Neutrophil (primary cell): ENCODE data around the gene COL4A4.
"Not testable (repeated sequence)": the region's sequence is repeated elsewhere in the genome, so short reads cannot be mapped to it uniquely, and the experiment has no call there.

Experiments used
- H3K27ac ChIP-seq: fragments of 200-600 bp; sonication (generic); 2 replicates; pipeline ENCODE4 v1.5.1; 2016; ENCODE audit warnings: mild to moderate bottlenecking, moderate library complexity
- H3K27me3 ChIP-seq: fragments of 200-600 bp; sonication (generic); 2 replicates; pipeline ENCODE4 v1.6.0; 2016; ENCODE audit warnings: mild to moderate bottlenecking
- H3K36me3 ChIP-seq: fragments of 200-600 bp; sonication (generic); 2 replicates; pipeline ENCODE4 v1.5.1; 2017
- H3K4me1 ChIP-seq, 2 experiments: fragments of 200-600 bp in 1 of 2; sonication (generic) in 1 of 2; 1 replicate in 1 of 2; 2 replicates in 1 of 2; pipeline versions ENCODE4 v1.5.1 to v1.6.1; 2013 to 2016; ENCODE audit warnings: low read depth in 1 of 2, low read length in 1 of 2, mild to moderate bottlenecking in 1 of 2, moderate library complexity in 1 of 2; ENCODE audit not compliant: control insufficient read depth in 1 of 2, insufficient read depth in 1 of 2
- H3K4me3 ChIP-seq, 2 experiments: fragments of 200-600 bp in 1 of 2; sonication (generic) in 1 of 2; 1 replicate in 1 of 2; 2 replicates in 1 of 2; pipeline ENCODE4 v1.5.1; 2013 to 2016; ENCODE audit warnings: low read depth in 1 of 2, low read length in 1 of 2, mild to moderate bottlenecking in 1 of 2, moderate library complexity in 1 of 2
- H3K9me3 ChIP-seq: fragments of 200-600 bp; sonication (generic); 2 replicates; pipeline ENCODE4 v1.5.1; 2016
- CTCF ChIP-seq: fragments of 200-600 bp; sonication (generic); IDR thresholded peaks from 2 replicates; pipeline ENCODE4 v1.5.1; 2016; ENCODE audit warnings: antibody characterized with exemption

Gene COL4A4

GRCh38 chr2:227179988-227180685 lies 16.1 kb upstream of the COL4A4 start:
- Histone ChIP-seq H3K36me3 (no peaks in the 10 kb centered on the region), H3K4me1 (no peaks in the 10 kb centered on the region), H3K27ac (no peak overlapping the region), H3K9me3 (no peaks in the 10 kb centered on the region), H3K27me3 (no peaks in the 10 kb centered on the region), H3K4me3 (no peak overlapping the region)
- TF ChIP-seq CTCF: no peak

GRCh38 chr2:227177592-227178336 lies 13.8 kb upstream of the COL4A4 start:
- no peak for TF ChIP-seq CTCF
- H3K27ac ChIP-seq: no peak overlapping the region
- no peak overlapping the region for H3K4me3 ChIP-seq
- H3K4me1 ChIP-seq: no peaks in the 10 kb centered on the region
- H3K27me3 ChIP-seq: no peaks in the 10 kb centered on the region
- H3K9me3 ChIP-seq: no peaks in the 10 kb centered on the region
- no peaks in the 10 kb centered on the region for H3K36me3 ChIP-seq

- H3K27ac ChIP-seq, H3K36me3 ChIP-seq, H3K9me3 ChIP-seq, H3K4me1 ChIP-seq, H3K4me3 ChIP-seq: not testable (repeated sequence)
- peaks cover 11% of the 10 kb centered on the region for H3K27me3 ChIP-seq
These were observed 7.8 kb upstream of the COL4A4 start for GRCh38 chr2:227171779-227172178.

- no peak for TF ChIP-seq CTCF
- Histone ChIP-seq H3K4me3 (no peak overlapping the region), H3K27ac (no peak overlapping the region), H3K36me3 (no peaks in the 10 kb centered on the region), H3K4me1 (no peaks in the 10 kb centered on the region), H3K9me3 (no peaks in the 10 kb centered on the region), H3K27me3 (peaks cover 67% of the 10 kb centered on the region)
These were observed 822 bp upstream of the COL4A4 start for GRCh38 chr2:227164763-227165291.

GRCh38 chr2:227163485-227163997 lies 464 bp downstream of the COL4A4 start:
- no peak overlapping the region for H3K4me3 ChIP-seq
- TF ChIP-seq CTCF: no peak
- peaks cover 67% of the 10 kb centered on the region for H3K27me3 ChIP-seq

GRCh38 chr2:227161947-227162346 lies 2.1 kb downstream of the COL4A4 start:
- Histone ChIP-seq H3K9me3 (no peaks in the 10 kb centered on the region), H3K4me1 (no peaks in the 10 kb centered on the region), H3K27ac (no peak overlapping the region), H3K36me3 (no peaks in the 10 kb centered on the region), H3K4me3 (no peak overlapping the region), H3K27me3 (peaks cover 57% of the 10 kb centered on the region)
- no peak for TF ChIP-seq CTCF

More at GRCh38 chr2:227163485-227163997, 464 bp downstream of the COL4A4 start:
- H3K9me3 ChIP-seq: no peaks in the 10 kb centered on the region
- no peaks in the 10 kb centered on the region for H3K4me1 ChIP-seq
- H3K27ac ChIP-seq: no peak overlapping the region
- H3K36me3 ChIP-seq: no peaks in the 10 kb centered on the region
